Measurements from ENCODE around the gene RPS16. TPM values are rescaled to one million over a fixed set of nuclear protein-coding genes. Genes with fewer than 3 reads are reported as not detected.

The RPS16 gene
- total RNA-seq, 1 donor from 2014 or later: 1,453 TPM

DNA sequence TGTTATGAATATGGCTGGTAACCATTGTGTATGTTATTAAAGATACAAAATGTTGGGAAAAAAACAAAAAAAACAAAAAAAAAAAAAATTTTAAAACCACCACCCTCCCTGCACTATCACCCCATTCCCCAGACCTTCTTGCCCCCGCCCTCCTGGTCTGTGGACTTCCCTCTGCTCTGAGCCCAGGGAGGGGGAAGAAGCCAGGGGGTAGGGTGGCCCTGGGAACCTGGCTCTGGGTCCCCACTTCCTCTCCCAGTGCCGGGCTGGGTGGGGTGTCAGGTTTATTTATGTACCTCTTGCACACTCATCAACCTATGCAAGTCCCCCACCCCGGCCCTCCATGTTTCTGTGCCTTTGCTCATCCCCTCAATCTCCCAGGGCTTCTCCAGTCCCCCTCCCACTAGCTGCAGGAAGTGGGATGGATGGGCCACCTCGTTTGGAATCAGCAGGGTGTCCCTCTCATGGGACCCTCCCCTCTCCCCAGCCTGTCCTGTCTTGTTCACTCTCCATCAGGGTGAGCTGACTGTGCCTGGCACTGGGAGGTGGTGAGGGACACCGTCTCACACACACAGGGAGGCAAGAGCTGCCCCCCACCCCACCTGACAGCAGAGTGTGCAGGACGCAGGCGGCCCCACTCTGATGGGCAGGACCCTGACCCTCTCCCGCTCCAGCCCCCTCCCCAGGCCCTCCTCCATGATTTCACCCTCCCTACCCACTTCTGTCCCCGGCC lies 50.7 kb downstream of the RPS16 start:
- H3K4me3 ChIP-seq: no peak overlapping the region
- TF ChIP-seq, protein P1, sequence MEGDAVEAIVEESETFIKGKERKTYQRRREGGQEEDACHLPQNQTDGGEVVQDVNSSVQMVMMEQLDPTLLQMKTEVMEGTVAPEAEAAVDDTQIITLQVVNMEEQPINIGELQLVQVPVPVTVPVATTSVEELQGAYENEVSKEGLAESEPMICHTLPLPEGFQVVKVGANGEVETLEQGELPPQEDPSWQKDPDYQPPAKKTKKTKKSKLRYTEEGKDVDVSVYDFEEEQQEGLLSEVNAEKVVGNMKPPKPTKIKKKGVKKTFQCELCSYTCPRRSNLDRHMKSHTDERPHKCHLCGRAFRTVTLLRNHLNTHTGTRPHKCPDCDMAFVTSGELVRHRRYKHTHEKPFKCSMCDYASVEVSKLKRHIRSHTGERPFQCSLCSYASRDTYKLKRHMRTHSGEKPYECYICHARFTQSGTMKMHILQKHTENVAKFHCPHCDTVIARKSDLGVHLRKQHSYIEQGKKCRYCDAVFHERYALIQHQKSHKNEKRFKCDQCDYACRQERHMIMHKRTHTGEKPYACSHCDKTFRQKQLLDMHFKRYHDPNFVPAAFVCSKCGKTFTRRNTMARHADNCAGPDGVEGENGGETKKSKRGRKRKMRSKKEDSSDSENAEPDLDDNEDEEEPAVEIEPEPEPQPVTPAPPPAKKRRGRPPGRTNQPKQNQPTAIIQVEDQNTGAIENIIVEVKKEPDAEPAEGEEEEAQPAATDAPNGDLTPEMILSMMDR (IDR thresholded peaks at IDR 0.05): no peak
- no peaks in the 10 kb centered on the region for H3K27me3 ChIP-seq
- intact Hi-C loops (cut with DNase I): no loop called here
- H3K9me3 ChIP-seq: no peaks in the 10 kb centered on the region
- peaks cover 81 to 95% of the 10 kb centered on the region in 2 donors for H3K36me3 ChIP-seq
- no peak overlapping the region for H3K27ac ChIP-seq
- peaks cover 0 to 8% of the 10 kb centered on the region in 2 donors for H3K4me1 ChIP-seq
- DNase-seq (ENCODE audit: low spot score in 2 of 2): no peak

Other genes starting within 250 kb of the RPS16 start
- not detected for gene NCCRP1, start 239.0 kb downstream of the RPS16 start, total RNA-seq
- not detected for gene SYCN, start 231.7 kb downstream of the RPS16 start, total RNA-seq
- gene IFNL3, start 190.9 kb downstream of the RPS16 start, total RNA-seq: not detected
- gene IFNL4, start 187.1 kb downstream of the RPS16 start, total RNA-seq: not detected
- gene IFNL2, start 167.6 kb downstream of the RPS16 start, total RNA-seq: not detected
- gene IFNL1, start 139.5 kb downstream of the RPS16 start, total RNA-seq: not detected
- gene LRFN1, start 115.1 kb downstream of the RPS16 start, total RNA-seq: not detected
- gene GMFG, start 99.9 kb downstream of the RPS16 start, total RNA-seq: 69.2 TPM
- 358 TPM for gene SAMD4B, start 93.5 kb downstream of the RPS16 start, total RNA-seq
- 12.7 TPM for gene PAF1, start 44.8 kb downstream of the RPS16 start, total RNA-seq
- gene MED29, start 44.6 kb downstream of the RPS16 start, total RNA-seq: 60.8 TPM
- 1,166 TPM for gene ZFP36, start 29.1 kb downstream of the RPS16 start, total RNA-seq
- 52.9 TPM for gene PLEKHG2, start 23.3 kb downstream of the RPS16 start, total RNA-seq
- 142 TPM for gene SUPT5H, start 9.6 kb upstream of the RPS16 start, total RNA-seq
- 92.0 TPM for gene TIMM50, start 44.9 kb upstream of the RPS16 start, total RNA-seq
- gene DLL3, start 63.0 kb upstream of the RPS16 start, total RNA-seq: not detected
- not detected for gene SELENOV, start 79.2 kb upstream of the RPS16 start, total RNA-seq
- not detected for gene EID2B, start 96.9 kb upstream of the RPS16 start, total RNA-seq
- 11.8 TPM for gene EID2, start 104.2 kb upstream of the RPS16 start, total RNA-seq
- gene LGALS13, start 166.6 kb upstream of the RPS16 start, total RNA-seq: not detected
- gene LGALS16, start 220.0 kb upstream of the RPS16 start, total RNA-seq: not detected